ENCODE results near the gene FARSB.

- TF ChIP-seq GATA2 (IDR thresholded peaks at IDR 0.05; ENCODE audit: low read depth, low read length) = no peak
- no peak for TF ChIP-seq GATA3 (IDR thresholded peaks at IDR 0.05; ENCODE audit: low read depth, low read length)
Observed at GRCh38 chr2:222653280-222653679, 2.6 kb downstream of the FARSB start.
